Gastrocnemius medialis (tissue), 4 donors: ENCODE measurements around the gene VIT.

ENCODE experiments used
- CTCF ChIP-seq, 5 experiments: fragments of 450-650 bp in 3 of 5; fragments of 200-600 bp in 2 of 5; sonication (generic) in 2 of 5; IDR thresholded peaks in 4 of 5; conservative IDR thresholded peaks in 1 of 5; 1 replicate in 4 of 5; 2 replicates in 1 of 5; pipeline ENCODE4 v1.5.1; 2016 to 2019; ENCODE audit warnings: antibody characterized with exemption in 5 of 5, mild to moderate bottlenecking in 3 of 5, moderate library complexity in 3 of 5
- POLR2A ChIP-seq, 2 donors: fragments of 450-650 bp; IDR thresholded peaks; one replicate each; pipeline ENCODE4 v1.6.1; 2017; ENCODE audit warnings: antibody characterized with exemption in 2 of 2, mild to moderate bottlenecking in 2 of 2, moderate library complexity in 2 of 2

GRCh38 chr2:36777272-36777671, 80.8 kb downstream of the VIT start:
- TF ChIP-seq POLR2A (IDR thresholded peaks at IDR 0.05), result no peak
- TF ChIP-seq CTCF (IDR thresholded peaks at IDR 0.05 in 4 of 5, conservative IDR thresholded peaks at IDR 0.05 in 1 of 5), result no peak
